B cell (primary cell): ENCODE measurements around the gene LIN28B. TPM values are rescaled to one million over a fixed set of nuclear protein-coding genes. Genes with fewer than 3 reads are reported as not detected.

Source experiments
- ATAC-seq: fragments of 200-7000 bp; cut with Tn5 transposase; one replicate; pipeline ENCODE4 v1.10.0; 2021; ENCODE audit warnings: low read depth, mild to moderate bottlenecking, moderate number of reproducible peaks, moderate library complexity
- CTCF ChIA-PET: fragments of 350-600 bp; sonication (Branson Sonifier 250); formaldehyde crosslinking; loops from one replicate; lab custom pipeline; 2021; ENCODE audit warnings: antibody characterized with exemption, inconsistent platforms; lab: Charles Lee
- POLR2A ChIA-PET: fragments of 350-600 bp; sonication (Branson Sonifier 250); formaldehyde crosslinking; loops from one replicate; lab custom pipeline; 2021; ENCODE audit warnings: antibody characterized with exemption; lab: Charles Lee
- DNase-seq: peaks from one replicate; pipeline ENCODE4 v3.0.0; 2013
- H2AFZ ChIP-seq: 2 replicates; pipeline ENCODE4 v1.6.1; 2012; ENCODE audit warnings: mild to moderate bottlenecking, low read depth, low read length; ENCODE audit not compliant: insufficient read depth, poor library complexity, severe bottlenecking
- H3K27ac ChIP-seq, 2 donors: 1 replicate in 1 of 2; 2 replicates in 1 of 2; pipeline ENCODE4 v1.5.1; 2012 to 2013; ENCODE audit warnings: low read length in 2 of 2, mild to moderate bottlenecking in 2 of 2, moderate library complexity in 1 of 2
- H3K27me3 ChIP-seq, 4 experiments: fragments of 200-600 bp in 1 of 4; sonication (generic) in 1 of 4; replicated peaks in 1 of 4; 1 replicate in 2 of 4; 2 replicates in 2 of 4; pipeline versions ENCODE4 v1.6.1 to v1.7.0; 2013 to 2016; ENCODE audit warnings: low read length in 3 of 4, mild to moderate bottlenecking in 2 of 4, mixed read lengths in 1 of 4, moderate library complexity in 1 of 4; ENCODE audit not compliant: insufficient read depth in 4 of 4, control insufficient read depth in 3 of 4; ENCODE audit errors: control extremely low read depth in 1 of 4
- H3K36me3 ChIP-seq, 2 experiments: replicated peaks in 1 of 2; 1 replicate in 1 of 2; 2 replicates in 1 of 2; pipeline versions ENCODE4 v1.6.1 to v1.7.1; 2013; ENCODE audit warnings: low read length in 1 of 2; ENCODE audit not compliant: insufficient read depth in 2 of 2, control insufficient read depth in 1 of 2; ENCODE audit errors: control extremely low read depth in 1 of 2, extremely low read depth in 1 of 2
- H3K4me1 ChIP-seq, 2 donors: fragments of 200-600 bp in 1 of 2; sonication (generic) in 1 of 2; 1 replicate in 1 of 2; 2 replicates in 1 of 2; pipeline versions ENCODE4 v1.5.1 to v1.6.1; 2013 to 2017; ENCODE audit warnings: low read length in 2 of 2; ENCODE audit not compliant: control insufficient read depth in 2 of 2, insufficient read depth in 2 of 2
- H3K4me2 ChIP-seq: replicated peaks from 2 replicates; pipeline ENCODE3; 2012; ENCODE audit warnings: mild to moderate bottlenecking, low read depth, low read length; ENCODE audit not compliant: poor library complexity, severe bottlenecking
- H3K4me3 ChIP-seq, 5 experiments: fragments of 200-600 bp in 1 of 5; sonication (generic) in 1 of 5; 1 replicate in 3 of 5; 2 replicates in 2 of 5; pipeline versions ENCODE4 v1.5.1 to v1.7.0; 2011 to 2016; ENCODE audit warnings: low read length in 4 of 5, mild to moderate bottlenecking in 4 of 5, low read depth in 2 of 5, control low read depth in 1 of 5, moderate library complexity in 1 of 5; ENCODE audit not compliant: insufficient read depth in 1 of 5; ENCODE audit errors: control extremely low read depth in 1 of 5, extremely low read depth in 1 of 5
- H3K79me2 ChIP-seq: fragments of 200-600 bp; sonication (generic); one replicate; pipeline ENCODE4 v1.6.0; 2016; ENCODE audit warnings: low read length; ENCODE audit not compliant: control insufficient read depth, insufficient read depth
- H3K9ac ChIP-seq: fragments of 200-600 bp; sonication (generic); 2 replicates; pipeline ENCODE4 v1.6.1; 2017; ENCODE audit warnings: mild to moderate bottlenecking, low read length, moderate library complexity
- H3K9me3 ChIP-seq, 3 donors: one replicate each; pipeline versions ENCODE4 v1.6.1 to v1.7.1; 2013; ENCODE audit warnings: low read length in 2 of 3; ENCODE audit not compliant: control insufficient read depth in 2 of 3, insufficient read depth in 1 of 3; ENCODE audit errors: control extremely low read depth in 1 of 3
- H4K20me1 ChIP-seq: 2 replicates; pipeline ENCODE4 v1.6.0; 2012; ENCODE audit warnings: mild to moderate bottlenecking, low read length; ENCODE audit not compliant: insufficient read depth, control insufficient read depth, poor library complexity, severe bottlenecking
- H3K27ac Mint-ChIP-seq: one replicate; pipeline ENCODE4 v1.8.0; 2021; ENCODE audit warnings: mixed read lengths
- H3K27me3 Mint-ChIP-seq: one replicate; pipeline ENCODE4 v1.8.0; 2021; ENCODE audit warnings: mixed read lengths
- H3K4me1 Mint-ChIP-seq: one replicate; pipeline ENCODE4 v1.8.0; 2021; ENCODE audit warnings: mixed read lengths
- H3K4me3 Mint-ChIP-seq: one replicate; pipeline ENCODE4 v1.8.0; 2021; ENCODE audit warnings: mixed read lengths
- H3K9me3 Mint-ChIP-seq: one replicate; pipeline ENCODE4 v1.8.0; 2022; ENCODE audit warnings: mixed read lengths; ENCODE audit not compliant: insufficient read depth
- CTCF ChIP-seq: fragments of 200-600 bp; IDR thresholded peaks from one replicate; pipeline ENCODE4 v1.8.0; 2022; ENCODE audit warnings: antibody characterized with exemption, mild to moderate bottlenecking
- EZH2 ChIP-seq: IDR thresholded peaks from 2 replicates; pipeline ENCODE4 v1.6.1; 2012; ENCODE audit warnings: borderline replicate concordance, low read depth, mild to moderate bottlenecking, moderate library complexity, low read length; ENCODE audit not compliant: insufficient read depth, poor library complexity, severe bottlenecking
- WGBS: methylation state at CpG from one replicate; pipeline ENCODE4 v1.1.5; 2013; ENCODE audit warnings: missing lambda C conversion rate; ENCODE audit not compliant: insufficient coverage; 5-methylcytosine and 5-hydroxymethylcytosine counted together
- intact Hi-C: fragments of 100-400 bp; cut with micrococcal nuclease; formaldehyde crosslinking; loops from one replicate; pipeline ENCODE4 v1.10.0; 2022
- polyA plus RNA-seq: library from polyadenylated mRNA; depleted of rRNA; stranded (reverse); fragments of >200 nt; gene quantifications from 2 replicates; pipeline ENCODE4 v1.2.3, GENCODE V29; 2012
- total RNA-seq, 2 donors: library from RNA; stranded (reverse); fragments of 120-200 nt in 1 of 2; gene quantifications; 1 replicate in 1 of 2; 2 replicates in 1 of 2; pipeline versions ENCODE4 v1.2.3 to v1.2.4, GENCODE V29; 2013 to 2022

Gene LIN28B
- total and polyA plus RNA-seq, 2 donors (not counting 1 experiment from before 2014, with no cell fraction given): not detected

GRCh38 chr6:105045526-105045925, 88.6 kb downstream of the LIN28B start:
- Mint-ChIP-seq H3K4me3 (no peak overlapping the region), H3K27ac (no peak overlapping the region), H3K27me3 (peaks cover 8% of the 10 kb centered on the region), H3K9me3 (no peaks in the 10 kb centered on the region), H3K4me1 (no peaks in the 10 kb centered on the region)
- H3K79me2 ChIP-seq: no peaks in the 10 kb centered on the region
- CTCF ChIA-PET: no interaction called here
- POLR2A ChIA-PET: no interaction called here
- H3K4me1 ChIP-seq: no peaks in the 10 kb centered on the region
- no peak overlapping the region for H2AFZ ChIP-seq
- no peak overlapping the region for H3K4me3 ChIP-seq
- H4K20me1 ChIP-seq: no peaks in the 10 kb centered on the region
- no peak for TF ChIP-seq EZH2
- no peak for TF ChIP-seq CTCF
- H3K36me3 ChIP-seq: no peaks in the 10 kb centered on the region
- intact Hi-C loops: no loop called here
- no peaks in the 10 kb centered on the region for H3K27me3 ChIP-seq
- no peak for ATAC-seq
- H3K4me2 ChIP-seq: no peak overlapping the region
- WGBS: no CpG with 5 or more reads among the region's 1 CpG
- H3K9ac ChIP-seq: no peak overlapping the region
- H3K9me3 ChIP-seq: no peaks in the 10 kb centered on the region
- DNase-seq: no peak
- no peak overlapping the region for H3K27ac ChIP-seq

GRCh38 chr6:105051941-105052471, 95.1 kb downstream of the LIN28B start:
- H3K9me3 Mint-ChIP-seq: no peaks in the 10 kb centered on the region
- no peak for ATAC-seq
- no peak overlapping the region for H3K4me2 ChIP-seq
- no peak overlapping the region for H3K27ac ChIP-seq
- H3K27me3 ChIP-seq: no peaks in the 10 kb centered on the region
- no peaks in the 10 kb centered on the region for H3K4me1 ChIP-seq
- no peak for DNase-seq
- CTCF ChIA-PET: no interaction called here
- no peaks in the 10 kb centered on the region for H4K20me1 ChIP-seq
- H3K79me2 ChIP-seq: no peaks in the 10 kb centered on the region
- H3K9me3 ChIP-seq: no peaks in the 10 kb centered on the region
- H2AFZ ChIP-seq: no peak overlapping the region
- H3K4me3 ChIP-seq: no peak overlapping the region
- POLR2A ChIA-PET: no interaction called here
- WGBS: 94% methylated on average over 3 of the region's 3 CpGs
- no peaks in the 10 kb centered on the region for H3K4me1 Mint-ChIP-seq
- H3K27ac Mint-ChIP-seq: no peak overlapping the region
- no peak overlapping the region for H3K4me3 Mint-ChIP-seq
- no peak overlapping the region for H3K9ac ChIP-seq
- H3K36me3 ChIP-seq: no peaks in the 10 kb centered on the region
- peaks cover 4% of the 10 kb centered on the region for H3K27me3 Mint-ChIP-seq
- intact Hi-C loops: no loop called here
- TF ChIP-seq CTCF (no peak), EZH2 (no peak)
